ENCODE data around the gene C22orf39.
"Not testable (repeated sequence)": the region's sequence is repeated elsewhere in the genome, so short reads cannot be mapped to it uniquely, and the experiment has no call there.

Gene C22orf39

GRCh38 chr22:19454156-19454555 is 6.6 kb upstream of the C22orf39 start:
- in situ Hi-C loops (cut with MboI; ENCODE audit: low sequenced_read_pairs): no loop called here

- in situ Hi-C loops (cut with MboI; ENCODE audit: low sequenced_read_pairs): no loop called here
These were observed 6.2 kb upstream of the C22orf39 start for GRCh38 chr22:19453718-19454117.

- in situ Hi-C loops (cut with MboI; ENCODE audit: low sequenced_read_pairs): no loop called here
These were observed 4.1 kb upstream of the C22orf39 start for GRCh38 chr22:19451570-19451969.

GRCh38 chr22:19450363-19451175 is 3.1 kb upstream of the C22orf39 start:
- in situ Hi-C loops (cut with MboI; ENCODE audit: low sequenced_read_pairs): no loop called here

DNA sequence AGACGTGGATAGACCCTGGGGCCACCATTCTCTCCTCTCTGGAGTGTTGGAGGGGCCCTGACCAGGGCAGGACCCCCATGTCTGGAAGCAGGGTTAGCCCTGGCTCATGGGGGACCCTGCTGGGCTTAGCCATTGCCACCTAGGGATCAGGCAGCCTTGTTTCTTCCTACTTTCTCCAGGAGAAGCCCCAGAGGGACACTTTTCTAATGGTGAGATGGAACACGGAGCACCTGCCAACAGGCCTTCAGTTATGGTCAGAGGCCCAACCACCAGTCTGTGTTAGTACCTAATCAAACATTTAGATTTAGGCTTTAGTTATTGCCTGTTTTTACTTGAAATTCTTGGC is 1.9 kb upstream of the C22orf39 start:
- in situ Hi-C loops (cut with MboI; ENCODE audit: low sequenced_read_pairs): no loop called here

DNA sequence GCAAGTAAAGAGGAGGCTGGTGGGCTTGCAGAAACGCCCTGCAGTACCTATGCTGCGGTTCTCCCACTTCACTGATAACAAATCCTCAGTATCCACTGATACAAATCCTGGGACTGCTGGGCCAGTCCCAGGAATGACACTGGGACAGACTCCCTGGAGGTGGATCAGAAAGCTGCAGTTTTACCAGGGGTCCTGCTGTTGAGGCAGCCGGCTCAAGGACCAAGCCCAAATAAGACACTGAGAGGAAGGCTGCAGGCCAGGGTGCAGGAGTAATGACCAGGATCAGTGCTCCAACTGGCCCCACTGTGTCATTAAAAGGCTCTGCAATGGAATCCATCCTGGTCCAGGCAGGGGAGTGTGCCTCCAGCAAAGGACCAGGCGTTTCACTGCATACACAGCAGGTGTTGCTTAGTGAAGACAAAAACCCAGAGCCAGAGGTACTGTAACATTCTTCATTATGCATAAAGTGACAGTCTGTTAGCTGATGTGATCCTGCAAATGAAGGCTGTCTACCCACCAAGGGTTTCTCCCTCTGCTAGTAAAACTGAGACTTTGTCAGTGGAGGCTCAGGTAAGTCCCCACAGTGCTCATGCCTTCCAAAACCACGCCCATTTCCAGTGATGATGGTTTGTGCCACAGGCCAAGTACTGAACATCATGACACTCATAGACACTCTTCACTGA is 1.4 kb upstream of the C22orf39 start:
- in situ Hi-C loops (cut with MboI; ENCODE audit: low sequenced_read_pairs): no loop called here

GRCh38 chr22:19448076-19448607 is 631 bp upstream of the C22orf39 start:
- in situ Hi-C loops (cut with MboI; ENCODE audit: low sequenced_read_pairs): no loop called here

GRCh38 chr22:19446603-19447329 is 745 bp downstream of the C22orf39 start:
- in situ Hi-C loops (cut with MboI; ENCODE audit: low sequenced_read_pairs): no loop called here

GRCh38 chr22:19445279-19445982 is 2.1 kb downstream of the C22orf39 start:
- in situ Hi-C loops (cut with MboI; ENCODE audit: low sequenced_read_pairs): not testable (repeated sequence)

DNA sequence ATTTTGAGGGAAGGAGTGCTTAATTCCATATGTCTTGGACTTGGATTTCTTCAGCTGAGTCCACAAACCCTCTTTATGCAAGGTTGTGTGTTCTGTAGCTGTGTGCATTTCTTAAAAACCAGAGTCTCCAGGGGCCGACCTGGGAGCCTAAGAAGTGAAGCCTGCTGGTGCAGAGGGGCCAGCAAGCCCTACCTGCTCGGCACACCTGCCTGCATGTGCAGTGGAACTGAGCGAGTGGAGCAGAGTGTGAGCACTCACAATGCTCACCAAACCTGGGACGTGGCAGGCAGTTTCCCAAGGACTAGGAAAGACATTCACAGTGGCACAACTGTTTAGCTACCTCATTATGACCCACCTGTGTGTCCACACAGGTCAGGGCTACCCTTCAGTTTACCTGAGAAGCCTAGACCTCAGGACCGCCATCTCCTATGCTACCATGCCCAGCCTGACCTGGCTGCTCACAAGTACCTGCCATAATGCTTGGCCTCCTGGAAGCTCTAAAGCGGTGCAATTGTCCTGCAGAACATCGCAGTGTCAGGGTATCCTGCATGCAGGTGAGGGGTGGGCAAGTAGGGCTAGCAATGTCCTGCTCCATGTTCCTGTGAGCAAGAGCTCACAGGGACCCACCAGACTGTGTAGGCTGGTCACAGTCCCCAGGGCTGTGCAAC is 3.8 kb downstream of the C22orf39 start:
- in situ Hi-C loops (cut with MboI; ENCODE audit: low sequenced_read_pairs): no loop called here

DNA sequence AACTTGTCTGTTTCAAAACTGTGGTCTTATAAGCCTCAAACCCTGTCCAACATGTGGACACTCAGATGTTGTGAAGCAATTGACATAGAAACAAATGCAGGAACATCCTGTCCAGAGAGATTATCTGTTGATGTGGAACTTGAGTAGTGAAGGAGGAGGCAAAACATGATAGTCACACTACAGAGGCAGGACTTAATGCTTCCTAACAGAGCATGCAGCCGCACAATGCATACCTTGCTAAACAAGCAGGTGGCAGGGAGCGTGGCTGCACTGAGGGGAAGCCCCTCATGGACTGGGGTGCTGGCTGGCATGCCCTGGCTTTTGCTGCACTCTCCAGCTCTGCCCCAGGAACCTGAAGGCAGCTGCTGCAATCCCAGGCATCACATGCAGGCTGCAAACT is 5.3 kb downstream of the C22orf39 start:
- in situ Hi-C loops (cut with MboI; ENCODE audit: low sequenced_read_pairs): no loop called here

DNA sequence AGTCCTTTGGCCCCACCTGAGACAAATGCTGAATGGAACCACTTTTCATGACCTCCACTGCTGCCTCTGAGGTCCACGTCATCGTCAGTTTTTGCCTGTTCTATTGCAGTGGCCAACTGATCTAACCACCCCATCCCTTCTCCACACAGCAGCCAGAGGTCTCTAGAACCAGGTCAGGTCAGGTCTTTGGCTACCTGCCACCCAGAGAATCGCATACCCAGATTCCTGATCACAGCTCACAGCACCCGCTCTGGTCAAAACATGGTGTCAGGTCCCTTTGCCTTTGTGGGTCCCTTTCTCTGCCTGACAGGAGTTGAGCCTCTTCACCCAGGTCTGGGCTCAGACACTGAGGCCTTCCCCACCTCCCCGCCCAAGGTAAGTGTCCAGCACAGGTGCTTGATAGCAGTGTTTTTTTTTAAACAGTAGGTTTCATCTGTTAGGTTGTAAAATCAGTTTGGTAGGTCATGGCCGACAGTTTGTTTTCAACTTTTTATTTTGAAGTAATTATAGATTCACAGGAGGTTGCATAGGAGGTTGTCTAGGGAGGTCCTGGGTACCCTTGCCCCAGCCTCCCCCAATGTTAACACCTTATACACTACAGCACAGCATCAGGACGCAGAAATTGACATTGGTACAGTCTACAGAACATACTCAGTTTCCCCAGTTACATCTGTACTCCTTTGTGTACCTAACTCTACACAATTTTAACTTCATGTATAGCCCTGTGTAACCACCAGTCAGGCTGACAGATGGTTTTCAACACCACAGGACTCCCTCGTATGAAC is 6.9 kb downstream of the C22orf39 start:
- in situ Hi-C loops (cut with MboI; ENCODE audit: low sequenced_read_pairs): no loop called here

DNA sequence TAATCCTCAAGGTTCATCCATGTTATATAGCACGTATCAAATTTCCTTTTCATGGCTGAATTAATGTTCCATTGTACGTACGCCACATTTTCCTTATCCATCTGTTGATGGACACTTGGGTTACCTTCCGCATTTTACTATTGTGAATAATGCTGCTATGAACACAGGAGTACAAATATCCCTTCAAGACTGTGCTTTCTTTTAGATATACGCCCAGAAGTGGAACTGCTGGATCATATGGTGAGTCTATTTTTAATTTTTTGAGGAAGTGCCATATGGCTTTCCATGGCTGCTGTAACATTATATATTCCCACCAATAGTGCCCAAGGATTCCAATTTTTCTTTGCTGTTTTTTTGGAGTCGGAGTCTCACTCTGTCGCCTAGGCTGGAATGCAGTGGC is 9.2 kb downstream of the C22orf39 start:
- in situ Hi-C loops (cut with MboI; ENCODE audit: low sequenced_read_pairs): no loop called here

- in situ Hi-C loops (cut with MboI; ENCODE audit: low sequenced_read_pairs): not testable (repeated sequence)
These were observed 10.9 kb downstream of the C22orf39 start for GRCh38 chr22:19436444-19437161.

DNA sequence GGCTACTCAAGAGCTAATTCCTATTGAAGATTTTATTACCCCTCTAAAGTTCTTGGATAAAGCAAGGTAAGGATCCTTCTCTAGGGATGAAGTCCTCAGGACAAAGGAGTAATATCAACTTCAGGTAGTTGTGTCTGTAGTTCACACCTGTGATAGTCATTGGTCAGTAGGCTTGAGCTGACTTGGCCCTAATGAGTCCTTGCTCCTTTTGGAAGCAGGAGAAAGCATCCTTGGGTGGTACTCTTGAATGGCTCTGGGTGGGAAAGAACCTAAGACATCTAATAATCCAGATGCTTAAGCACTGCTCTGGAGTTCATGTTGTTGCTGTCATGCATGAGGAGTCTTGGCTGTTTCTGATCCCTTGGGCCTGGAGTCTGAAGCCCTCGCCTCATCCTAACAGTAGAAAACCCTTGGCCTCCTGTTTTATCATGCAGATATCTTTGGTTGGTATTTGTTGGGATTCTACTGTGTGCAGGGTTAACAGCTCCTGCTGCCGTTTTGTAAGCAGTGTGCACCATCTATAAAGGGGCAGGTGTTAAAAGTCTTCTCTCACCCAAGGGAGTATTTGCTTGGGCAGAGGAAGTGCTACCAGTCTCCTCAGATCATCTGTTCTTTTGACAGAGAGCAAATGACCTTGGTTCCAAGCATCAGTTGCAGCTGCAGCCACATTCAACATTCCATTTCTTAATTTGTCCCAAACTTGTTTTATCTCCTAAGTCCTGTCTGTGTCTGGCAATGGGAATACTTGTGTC is 12.5 kb downstream of the C22orf39 start:
- in situ Hi-C loops (cut with MboI; ENCODE audit: low sequenced_read_pairs): no loop called here

DNA sequence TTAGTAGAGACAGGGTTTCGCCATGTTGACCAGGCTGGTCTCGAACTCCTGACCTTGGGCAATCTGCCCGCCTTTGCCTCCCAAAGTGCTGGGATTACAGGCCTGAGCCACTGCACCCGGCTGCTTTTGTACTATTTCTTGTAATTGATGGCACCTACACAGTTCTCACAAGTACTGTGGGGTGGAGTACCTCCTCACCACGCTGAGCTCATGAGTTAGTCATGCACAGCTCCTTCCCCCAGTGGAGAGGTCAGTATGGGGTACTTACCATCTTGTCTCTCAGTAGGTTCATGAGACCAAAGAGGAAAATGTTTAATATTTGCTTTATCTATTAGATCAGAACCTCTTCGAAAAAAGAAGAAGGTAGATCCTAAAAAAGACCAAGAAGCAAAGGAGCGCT is 13.1 kb downstream of the C22orf39 start:
- in situ Hi-C loops (cut with MboI; ENCODE audit: low sequenced_read_pairs): no loop called here

DNA sequence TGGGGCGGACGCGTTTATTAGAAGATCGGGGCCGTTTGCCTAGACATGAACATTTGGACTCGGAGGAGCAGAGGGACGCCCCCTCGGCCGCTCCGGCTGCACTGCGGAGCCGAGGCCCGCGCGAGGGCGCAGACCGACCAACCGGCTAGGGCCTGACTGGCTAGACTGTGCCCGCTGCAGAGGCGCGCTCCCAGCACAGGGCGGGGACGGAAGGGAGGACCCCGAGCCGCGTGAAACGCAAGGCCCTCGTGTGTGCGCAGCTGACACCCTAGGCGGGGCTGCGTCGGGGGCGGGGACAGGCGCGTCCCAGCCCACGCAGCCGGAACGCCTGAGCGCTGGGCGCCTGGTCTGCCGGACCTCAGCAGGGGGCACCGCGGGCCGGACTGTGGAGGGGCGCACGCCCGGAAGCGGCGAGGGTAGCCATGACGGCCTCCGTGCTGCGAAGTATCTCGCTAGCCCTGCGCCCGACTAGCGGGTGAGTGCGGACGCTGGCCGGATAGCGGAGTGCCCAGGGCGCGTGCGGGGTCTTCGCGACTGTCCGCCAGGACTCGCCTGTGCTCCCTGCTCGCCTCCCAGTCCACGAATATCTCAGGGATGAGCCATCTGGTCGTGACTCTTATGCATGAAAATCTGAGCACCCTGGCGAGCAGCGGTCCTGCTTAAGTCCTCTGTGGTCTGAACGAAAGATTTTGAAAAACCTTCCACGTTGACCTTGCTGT is 15.2 kb downstream of the C22orf39 start, which contains the start of gene MRPL40:
Gene MRPL40, plus strand, starts transcription at position 413 of the 719 bp plus-strand sequence. Its CDS starts 10 bp downstream, at position 423.
- in situ Hi-C loops (cut with MboI; ENCODE audit: low sequenced_read_pairs): no loop called here
